GM21515 (cell line): Measurements from ENCODE around the gene SINHCAF.
A peak's percentile ranks its signal among the peaks of the same experiment; 100 is the strongest.
"Not testable (repeated sequence)": the region's sequence is repeated elsewhere in the genome, so short reads cannot be mapped to it uniquely, and the experiment has no call there.

ENCODE experiments used
- ATAC-seq: cut with Tn5 transposase; IDR thresholded peaks from one replicate; pipeline ENCODE4 v1.9.1; 2021; ENCODE audit not compliant: unreplicated experiment

The SINHCAF gene

DNA sequence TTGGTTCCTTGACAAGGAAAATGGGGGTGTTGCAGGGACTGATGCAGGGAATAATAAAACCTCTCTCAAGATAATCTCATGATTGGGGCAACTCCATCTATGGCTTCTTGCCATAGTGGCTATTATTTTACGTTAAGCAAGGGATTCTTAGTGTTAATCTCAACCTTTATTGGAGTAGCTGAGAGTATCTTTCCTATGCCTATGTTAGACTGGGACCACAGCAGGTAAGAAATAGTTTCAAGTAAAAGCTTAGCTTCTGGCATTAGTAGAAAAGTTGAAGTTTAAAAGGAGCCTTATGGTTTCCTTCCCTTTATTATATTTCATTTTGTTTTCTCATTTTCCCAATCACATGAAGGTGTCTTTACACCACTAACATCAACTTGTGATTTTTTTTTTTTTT lies 16.7 kb downstream of the SINHCAF start:
- no peak for ATAC-seq

DNA sequence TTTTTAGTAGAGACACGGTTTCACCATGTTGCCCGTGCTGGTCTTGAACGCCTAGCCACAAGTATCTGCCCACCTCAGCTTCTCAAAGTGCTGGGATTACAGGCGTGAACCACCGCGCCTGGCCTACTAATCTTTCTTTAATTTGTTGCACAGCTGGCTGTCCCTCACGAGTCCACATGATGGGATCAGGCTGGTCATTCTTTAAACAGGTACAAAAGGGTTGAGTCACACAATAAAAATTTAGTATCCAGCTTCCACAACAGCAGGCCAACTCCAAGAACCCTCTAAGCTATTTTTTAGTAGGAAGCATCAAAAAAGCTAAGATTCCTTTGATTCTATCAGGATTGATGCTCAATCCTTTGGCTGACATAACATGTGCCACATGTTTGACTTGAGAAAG lies 17.8 kb downstream of the SINHCAF start:
- ATAC-seq, result no peak

DNA sequence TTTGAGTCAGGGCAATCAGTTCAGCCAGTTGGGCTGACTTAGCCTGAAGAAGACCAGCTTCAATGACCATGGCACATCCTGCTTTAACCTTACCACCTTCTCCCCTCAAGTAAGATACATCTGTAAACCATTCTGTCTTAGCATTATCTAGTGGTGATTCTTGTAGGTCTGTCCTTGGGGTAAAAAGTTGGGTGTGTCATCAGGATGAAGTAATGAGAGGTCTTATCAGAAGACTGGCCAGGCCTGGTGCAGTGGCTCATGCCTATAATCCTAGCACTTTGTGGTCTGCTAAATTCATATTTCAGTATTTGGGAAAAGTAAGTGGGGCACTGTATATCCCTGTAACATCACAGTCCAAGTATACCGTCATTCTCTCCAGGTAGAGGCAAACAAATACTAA lies 19.1 kb downstream of the SINHCAF start:
- no peak for ATAC-seq

DNA sequence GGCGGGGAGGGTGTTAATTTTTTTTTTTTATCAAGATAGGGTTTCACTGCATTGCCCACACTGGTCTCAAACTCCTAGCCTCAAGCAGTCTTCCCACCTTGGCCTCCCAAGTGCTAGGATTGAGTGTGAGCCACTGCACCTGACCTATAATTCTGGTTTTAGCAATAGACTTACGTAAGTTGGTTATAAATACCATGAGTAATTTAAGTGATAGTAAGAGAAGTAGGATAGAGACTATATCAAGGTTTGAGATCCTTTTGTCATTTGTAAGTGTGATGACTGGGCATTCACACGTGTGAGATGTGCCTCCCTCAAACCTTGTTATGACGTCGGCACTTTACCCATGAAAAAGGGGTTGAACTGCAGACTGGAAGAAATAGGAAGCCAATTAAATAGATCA lies 22.5 kb downstream of the SINHCAF start:
- no peak for ATAC-seq

DNA sequence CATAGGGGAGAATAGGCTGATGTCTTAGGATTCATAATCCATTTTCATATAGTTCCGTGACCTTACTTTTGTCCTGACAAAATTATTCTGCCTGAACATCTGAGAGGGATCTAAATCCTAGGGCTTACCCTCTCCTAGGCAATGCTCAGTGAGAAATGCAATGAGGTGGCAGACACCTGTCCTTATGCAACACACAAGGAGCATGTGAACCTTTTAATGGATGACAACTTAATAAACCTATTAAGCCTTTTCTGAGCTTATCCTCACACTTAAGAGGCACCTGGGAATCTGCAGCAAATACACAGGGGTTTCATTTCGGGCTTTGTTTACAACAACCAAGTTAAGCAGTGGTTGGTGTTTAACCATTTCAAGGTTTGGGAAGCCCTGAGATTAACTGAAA lies 24.6 kb downstream of the SINHCAF start:
- ATAC-seq, result no peak

DNA sequence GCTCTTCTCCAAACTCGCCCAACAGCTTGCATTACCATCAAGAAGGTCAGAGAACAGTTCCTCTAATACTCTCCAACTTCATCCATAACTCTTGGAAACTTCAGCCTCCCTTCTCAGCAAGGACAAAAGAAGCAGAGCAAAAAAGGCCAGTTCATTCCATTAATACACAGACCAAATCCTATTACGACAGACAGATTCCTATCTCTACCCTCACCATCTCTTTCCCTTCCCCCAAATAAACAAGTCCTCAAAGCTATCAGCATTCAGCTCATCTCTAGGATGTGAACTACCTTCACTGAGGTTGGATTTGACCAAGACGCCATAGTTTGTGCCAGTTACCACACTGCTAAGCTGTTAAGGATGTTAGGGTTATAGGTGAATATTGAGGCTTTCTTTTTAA lies 25.2 kb downstream of the SINHCAF start:
- no peak for ATAC-seq

DNA sequence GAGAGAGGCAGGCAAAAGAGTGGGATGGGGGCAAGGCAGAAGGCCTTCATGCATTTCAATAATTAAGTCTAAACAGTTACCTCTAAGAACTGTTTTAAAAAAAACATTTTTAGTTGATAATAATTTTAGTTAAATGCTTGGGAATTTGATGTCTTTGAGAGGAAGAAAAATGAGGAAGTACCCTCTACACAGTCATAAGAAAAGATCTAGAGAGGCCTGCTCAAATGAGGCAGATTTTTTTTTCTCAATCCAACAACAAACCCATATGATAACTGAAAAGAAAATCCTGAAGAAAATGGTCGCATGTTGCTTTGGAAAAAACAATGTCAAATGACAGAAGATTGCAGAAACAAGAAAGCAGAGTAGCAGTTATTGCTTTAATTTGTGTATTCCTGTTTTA lies 25.6 kb downstream of the SINHCAF start:
- ATAC-seq, result no peak

DNA sequence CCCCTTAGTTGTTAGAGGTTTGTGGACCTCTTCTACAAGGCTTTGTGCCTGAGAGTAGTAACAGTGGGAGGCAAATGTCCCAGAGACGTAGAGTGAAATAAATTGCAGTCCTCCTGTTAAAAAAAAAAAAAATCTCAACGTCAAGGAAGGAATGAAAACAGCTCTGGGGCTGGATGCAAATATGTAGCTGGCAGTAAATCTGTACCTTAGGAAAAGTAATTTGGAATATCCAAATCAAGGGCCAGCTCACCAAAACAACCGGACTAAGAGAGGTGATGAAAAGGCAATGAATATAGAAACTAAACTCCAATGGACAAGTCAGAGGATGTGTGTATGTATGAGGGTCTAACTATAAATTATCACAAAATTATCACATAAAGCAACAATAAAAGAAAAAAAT lies 27.0 kb downstream of the SINHCAF start:
- no peak for ATAC-seq

DNA sequence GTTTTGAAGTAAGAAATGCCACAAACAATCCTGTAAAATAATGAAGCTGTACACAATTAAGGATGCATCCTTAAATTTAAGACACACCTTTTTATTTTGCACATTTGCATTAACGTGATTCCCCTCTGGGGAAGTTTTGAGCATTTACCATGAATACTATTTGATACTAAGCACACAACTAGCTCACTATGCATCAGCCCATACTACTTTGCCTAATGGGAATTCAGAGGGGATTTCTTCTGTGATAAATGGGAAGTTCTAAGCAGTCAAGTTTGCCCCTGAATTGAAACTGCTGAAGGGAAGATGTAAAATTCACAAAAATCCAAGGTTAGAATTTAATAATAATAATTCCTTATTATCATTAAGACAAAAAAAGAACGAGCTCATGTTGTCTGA lies 27.4 kb downstream of the SINHCAF start:
- peak; percentile 30 for ATAC-seq

DNA sequence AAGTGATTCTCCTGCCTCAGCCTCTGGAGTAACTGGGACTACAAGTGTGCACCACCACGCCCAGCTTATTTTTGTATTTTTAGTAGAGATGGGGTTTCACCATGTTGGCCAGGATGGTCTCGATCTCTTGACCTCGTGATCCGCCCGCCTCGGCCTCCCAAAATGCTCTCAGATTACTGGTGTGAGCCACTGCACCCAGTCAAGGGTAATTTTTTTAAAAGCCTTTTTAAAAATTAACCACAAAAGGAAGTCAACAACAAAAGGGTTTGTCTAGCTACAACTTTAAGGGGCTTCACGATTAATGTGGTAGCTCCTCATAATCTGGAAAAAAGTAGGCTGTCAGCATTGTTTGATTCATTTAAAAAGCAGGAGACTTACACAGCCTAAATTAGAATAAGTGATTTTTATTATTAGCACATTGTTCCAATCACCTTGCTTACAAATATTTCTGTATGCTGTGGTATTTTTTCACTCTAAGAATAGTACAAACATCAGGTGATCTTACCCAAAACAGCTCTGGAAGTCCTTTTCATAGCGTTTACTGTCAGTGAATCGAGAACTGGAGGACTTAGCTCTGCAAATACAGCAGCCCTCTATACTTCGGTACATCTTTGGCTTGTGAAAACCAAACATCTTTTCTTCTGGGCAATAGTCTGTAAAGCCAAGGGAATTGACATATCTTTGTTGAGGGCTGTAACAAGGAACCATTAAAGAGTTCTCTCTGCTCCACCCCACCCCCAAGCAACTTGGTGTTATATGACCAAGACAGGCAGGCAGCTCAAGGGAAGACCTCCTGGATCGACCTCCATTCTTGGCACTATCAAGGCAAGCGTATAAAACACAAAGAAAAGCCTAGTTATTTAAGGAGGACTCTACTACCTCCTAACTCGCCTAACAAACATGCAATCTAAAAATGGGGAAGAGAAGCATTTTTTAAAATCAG lies 28.1 kb downstream of the SINHCAF start:
- ATAC-seq, result peak; percentile 40

DNA sequence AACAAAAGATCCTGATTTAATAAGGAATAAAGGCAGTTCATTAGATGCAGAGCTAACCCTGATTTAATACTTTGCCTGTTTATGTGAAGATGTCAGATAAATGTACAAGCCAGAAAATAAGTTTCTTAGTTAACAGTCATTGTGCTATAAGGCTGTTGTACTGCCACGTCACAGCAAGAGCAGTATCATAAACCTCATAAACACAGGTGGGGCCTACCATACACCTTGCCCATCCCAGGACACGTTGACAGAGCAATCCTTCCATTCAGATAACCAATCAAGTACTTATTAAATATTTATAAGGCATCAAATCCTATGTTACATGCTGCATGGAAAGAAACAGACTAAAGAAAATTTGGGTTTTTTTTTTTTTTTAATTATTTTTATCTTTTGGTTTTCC lies 36.5 kb downstream of the SINHCAF start:
- no peak for ATAC-seq

DNA sequence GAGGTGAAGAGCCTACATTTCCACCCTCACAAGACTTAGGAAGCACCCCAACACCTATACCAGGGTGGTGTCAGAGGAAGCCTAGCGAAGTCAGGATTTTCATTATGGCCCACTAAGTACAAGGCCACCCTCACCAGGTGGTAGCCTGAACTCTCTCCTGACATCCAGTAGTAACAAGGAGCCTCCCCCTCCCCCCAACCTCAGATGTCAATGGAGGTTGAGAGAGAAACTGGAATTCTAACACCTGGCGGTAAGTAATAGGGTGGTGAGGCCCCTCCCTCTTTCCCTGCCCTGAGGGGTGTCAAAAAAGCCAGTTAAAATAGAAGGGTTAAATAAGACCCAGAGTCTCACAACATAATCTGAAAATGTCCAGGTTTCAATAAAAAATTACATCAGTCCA lies 37.6 kb downstream of the SINHCAF start:
- no peak for ATAC-seq

DNA sequence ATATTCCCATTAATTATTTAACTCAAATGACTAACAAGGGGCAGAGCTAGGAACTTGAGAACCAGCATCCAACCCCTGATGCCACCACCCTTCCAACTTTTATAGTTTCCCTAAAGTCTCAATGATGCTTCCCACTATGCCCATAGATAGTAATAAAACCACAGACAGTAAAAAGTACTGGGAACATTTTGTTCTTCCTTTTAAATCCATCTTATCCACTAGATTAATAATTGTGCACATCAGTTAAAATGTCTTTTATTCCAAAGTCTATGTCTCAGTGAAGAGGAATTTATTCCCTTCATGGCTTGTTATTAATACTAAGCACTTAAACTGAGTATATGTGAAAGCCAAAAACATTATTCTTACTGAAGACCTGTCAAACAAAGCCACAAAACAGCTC lies 45.8 kb downstream of the SINHCAF start:
- ATAC-seq, result no peak

DNA sequence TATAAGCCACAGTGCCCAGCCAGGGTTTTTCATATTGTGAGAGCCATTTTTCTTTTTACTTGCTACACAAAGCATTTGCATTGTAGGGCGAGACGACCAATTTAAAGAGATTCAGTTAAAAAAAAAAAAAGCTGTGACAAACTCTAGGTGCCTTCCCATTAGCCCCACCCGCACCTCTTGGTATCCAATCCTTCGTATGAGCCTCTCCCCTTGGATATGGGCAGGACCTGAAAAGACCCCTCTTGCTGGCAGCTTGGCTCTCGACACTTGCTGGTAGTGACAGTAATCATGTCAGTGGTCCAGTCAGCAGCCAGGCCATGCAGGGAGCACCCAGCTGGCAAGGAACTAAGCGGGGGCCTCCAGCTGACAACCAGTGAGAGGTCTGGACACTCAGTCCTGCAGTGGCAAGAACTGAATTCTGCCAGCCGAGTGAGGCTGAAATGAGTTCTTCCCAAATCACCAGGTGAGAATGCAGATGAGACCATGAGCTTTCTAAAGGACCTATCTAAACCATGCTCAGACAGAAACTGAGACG lies 46.5 kb downstream of the SINHCAF start:
- no peak for ATAC-seq

DNA sequence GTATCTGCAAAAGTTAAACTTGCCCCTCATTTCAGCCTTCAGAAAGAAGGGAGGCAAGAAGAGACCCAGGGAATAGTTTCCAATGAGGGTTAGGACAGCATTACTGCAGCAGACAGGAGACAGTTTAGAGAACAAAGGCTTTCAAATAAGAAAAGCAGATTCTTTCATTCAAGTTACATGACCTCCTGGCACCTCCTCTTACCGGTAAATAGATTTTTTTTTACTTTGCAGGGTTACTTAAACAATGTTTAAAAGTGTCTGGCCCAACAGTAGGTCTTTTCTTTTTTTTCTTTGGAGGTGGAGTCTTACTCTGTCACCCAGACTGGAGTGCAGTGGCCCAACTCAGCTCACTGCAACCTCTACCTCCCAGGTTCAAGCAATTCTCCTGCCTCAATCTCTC lies 47.1 kb downstream of the SINHCAF start:
- no peak for ATAC-seq

DNA sequence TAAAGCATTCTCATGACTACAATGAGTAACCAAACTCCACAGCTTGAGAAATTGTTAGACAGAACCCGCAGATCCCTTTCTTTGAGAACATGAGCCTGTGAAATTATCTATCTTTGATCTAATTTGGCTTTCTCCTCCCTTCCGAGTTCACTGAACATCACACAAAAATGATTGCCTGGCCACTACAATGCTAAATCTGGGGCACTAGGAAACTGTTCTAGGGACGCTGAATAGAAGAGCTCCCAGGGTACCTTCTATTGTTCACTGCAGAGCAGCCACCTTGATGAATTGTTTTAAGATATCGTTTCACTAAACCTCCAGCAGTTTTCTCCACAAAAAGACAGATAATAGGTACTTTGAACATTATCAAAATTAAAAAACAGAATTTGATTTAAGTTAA lies 47.5 kb downstream of the SINHCAF start:
- no peak for ATAC-seq

DNA sequence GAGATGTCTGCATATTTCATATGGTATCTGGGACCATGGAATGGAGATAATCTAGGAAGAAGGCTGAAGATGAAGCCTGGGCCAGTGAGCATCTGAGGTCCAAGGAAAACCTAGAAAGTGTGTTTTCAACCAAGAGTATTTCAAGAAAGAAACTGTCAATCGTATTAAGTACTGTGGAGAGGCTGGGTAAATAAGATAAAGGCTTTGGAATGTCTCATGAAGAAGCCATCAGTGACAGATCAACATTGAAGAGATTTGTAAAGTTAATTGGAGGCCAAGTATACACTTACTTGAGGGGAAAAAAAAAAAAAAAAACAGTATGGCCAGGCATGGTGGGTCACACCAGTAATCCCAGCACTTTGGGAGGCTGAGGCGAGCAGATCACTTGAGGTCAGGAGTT lies 48.9 kb downstream of the SINHCAF start:
- no peak for ATAC-seq

DNA sequence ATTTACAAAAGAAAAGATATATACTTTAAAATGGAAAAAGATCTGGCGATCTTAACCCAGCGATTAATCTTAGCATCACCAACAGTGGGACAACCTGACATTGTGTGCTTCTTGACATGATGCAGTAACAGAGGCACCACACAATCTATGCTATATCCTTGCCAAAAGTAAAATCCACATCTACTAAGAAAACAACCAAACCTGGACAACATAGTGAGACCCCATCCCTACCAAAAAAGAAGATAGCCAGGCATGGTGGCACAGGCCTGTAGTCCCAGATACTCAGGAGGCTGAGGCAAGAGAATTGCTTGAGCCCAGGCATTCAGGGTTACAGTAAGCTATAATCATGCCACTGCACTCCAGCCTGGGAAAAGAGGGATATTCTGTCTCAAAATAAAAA lies 50.5 kb downstream of the SINHCAF start:
- no peak for ATAC-seq

DNA sequence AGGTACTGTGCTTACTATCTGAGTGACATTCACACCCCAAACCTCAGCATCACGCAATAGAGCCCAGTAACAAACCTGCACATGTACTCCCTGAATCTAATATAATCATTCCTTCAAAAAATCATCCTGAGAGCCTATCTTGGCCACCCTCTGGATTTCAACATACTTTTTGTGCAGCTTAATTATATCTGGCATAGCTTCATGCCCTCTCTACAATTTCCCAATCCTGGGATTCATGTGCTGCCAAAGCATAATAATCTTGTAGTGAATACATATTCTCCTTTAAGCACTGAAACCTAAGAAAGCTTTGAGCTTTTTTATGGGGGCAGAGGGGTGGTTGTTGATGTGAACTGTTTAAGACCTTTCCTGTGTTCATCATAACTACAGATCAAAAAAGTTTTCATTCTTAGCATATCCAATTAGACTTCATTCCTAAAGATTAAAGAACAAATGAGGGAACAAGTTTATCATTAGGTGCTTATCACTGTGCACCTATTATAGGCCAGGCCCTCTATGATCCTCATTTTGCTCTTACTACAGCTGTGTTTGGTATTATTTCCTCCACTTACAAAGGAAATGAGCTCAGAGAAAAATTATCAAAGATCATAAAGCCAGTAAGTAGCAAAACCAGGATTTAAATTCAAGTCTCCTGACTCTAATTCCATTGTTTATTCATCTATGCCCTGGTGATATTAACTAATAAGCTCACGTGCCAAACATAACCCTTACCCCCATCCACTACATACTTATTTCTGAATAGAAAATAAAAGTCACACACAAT lies 51.2 kb downstream of the SINHCAF start:
- no peak for ATAC-seq

DNA sequence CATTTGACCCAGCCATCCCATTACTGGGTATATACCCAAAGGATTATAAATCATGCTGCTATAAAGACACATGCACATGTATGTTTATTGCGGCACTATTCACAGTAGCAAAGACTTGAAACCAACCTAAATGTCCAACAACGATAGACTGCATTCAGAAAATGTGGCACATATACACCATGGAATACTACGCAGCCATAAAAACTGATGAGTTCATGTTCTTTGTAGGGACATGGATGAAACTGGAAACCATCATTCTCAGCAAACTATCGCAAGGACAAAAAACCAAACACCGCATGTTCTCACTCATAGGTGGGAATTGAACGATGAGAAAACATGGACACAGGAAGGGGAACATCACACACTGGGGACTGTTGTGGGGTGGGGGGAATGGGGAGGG lies 52.2 kb downstream of the SINHCAF start:
- not testable (repeated sequence) for ATAC-seq

DNA sequence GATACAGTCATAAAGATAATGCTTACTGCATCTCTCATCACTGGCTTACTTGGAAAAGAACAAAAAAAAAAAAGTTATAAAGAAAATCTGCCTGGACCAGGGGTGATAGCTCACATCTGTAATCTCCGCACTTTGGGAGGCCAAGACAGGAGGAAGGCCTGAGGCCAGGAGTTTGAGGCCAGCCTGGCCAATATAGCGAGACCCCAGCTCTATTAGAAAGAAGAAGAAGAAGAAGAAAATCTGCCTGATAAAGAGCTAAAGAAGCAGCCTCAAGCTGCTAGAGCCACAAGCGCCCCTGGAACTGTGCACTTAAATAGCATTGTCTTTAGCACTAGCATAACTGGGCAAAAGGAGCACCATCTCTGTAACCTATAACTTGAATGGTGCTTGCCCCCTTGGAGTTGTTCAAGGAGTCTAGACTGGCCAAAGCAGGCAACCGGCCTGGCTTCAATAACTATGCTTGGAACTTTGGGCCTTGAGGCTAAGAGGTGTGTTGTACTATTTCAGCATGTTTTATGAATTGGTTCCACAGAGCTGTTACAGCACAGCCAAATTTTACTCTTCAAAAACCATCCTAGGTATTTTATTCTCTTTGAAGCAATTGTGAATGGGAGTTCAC lies 53.2 kb downstream of the SINHCAF start:
- no peak for ATAC-seq

DNA sequence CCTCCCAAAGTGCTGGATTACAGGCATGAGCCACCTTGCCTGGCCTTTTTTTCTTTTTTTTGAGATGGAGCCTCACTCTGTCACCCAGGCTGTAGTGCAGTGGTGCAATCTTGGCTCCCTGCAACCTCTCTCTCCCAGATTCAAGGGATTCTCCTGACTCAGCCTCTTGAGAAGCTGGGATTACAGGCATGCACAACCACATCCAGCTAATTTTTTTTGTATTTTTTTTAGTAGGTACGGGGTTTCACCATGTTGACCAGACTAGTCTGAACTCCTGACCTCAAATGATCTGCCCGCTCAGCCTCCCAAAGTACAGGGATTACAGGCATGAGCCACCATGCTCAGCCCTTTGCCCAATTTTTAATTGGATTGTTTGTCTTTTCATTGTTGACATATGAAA lies 58.0 kb downstream of the SINHCAF start:
- ATAC-seq, result no peak
